Non-pigmented ciliary epithelial cell (primary cell): Measurements from ENCODE around the gene TSPAN17.

Source experiments
- DNase-seq: peaks from one replicate; pipeline ENCODE4 v3.0.0-alpha.2; 2010; ENCODE audit warnings: low read depth

The TSPAN17 gene

DNA sequence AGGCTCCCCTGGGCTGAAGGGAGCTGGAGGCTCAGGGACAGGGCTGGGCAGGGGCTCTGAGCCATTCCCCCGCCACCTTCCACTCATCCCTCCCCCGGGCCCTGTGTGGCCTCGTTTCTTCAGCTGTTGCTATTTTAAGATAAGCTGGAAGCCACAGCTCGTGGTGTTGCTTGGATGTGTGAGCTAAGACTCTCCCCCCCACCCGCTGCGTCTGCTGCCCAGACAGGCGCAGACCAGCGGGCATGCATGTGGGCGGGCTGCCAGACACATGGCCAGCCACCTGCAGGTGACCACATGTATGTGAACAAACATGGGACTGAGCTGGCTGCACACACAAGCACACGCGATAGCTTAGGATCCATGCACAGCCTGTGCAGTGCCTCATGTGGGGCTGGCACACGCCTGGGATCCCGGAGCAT, 25.6 kb upstream of the TSPAN17 start:
- DNase-seq, result no peak

DNA sequence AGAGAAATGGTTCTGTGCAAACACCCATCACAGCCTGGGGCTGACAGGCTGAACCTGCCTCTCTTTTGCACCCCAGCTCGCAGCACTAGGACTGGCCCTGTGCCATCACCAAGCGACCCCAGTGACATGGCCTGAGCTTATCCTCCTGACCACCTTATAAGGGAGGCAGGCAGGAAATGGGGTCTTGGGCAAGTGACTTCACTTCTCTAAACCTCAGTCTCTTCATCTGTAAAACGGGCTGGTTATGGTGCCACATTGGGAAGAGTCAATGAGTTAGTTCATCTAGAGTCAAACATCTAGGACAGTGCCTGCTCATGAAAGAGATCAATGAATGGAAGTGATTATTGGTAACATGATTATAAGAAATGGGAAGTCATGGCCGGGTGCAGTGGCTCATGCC, 23.1 kb upstream of the TSPAN17 start:
- no peak for DNase-seq

DNA sequence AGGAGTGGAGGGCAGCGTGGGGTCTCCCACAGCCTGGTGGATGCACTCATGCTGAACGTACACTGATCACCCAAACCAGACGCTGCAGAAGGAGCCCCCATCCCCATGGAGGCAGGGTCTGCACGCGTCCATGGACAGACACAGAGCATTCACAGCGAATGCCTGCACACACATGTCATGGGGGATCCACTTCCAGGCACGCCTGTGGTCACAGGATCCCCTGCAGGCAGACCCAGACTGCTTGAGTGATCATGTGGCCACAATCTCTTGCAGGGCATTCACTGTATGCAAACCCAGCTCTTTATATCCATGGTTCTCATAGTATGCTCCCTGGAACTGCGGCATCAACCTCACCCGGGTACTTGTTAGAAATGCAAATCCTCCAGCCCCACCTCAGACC, 22.3 kb upstream of the TSPAN17 start:
- DNase-seq, result no peak

DNA sequence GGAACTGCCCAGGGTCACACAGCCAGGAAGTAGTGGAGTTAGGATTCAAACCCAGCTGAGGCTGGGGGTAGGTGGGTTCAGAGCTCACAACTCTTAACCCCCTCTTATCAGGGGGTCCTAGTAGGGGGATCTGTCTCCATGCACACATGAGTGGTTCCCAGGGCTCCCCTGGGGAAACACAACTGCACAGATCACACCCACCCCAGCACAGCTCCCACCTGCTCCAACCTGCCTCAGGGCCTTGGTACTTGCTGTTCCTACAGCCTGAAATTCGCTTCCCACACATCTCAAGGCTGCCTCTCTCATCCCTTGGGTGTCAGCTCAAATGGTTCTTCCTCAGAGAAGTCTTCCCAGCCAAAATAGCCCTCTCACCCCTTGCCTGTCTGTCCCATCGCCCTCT, 21.8 kb upstream of the TSPAN17 start:
- no peak for DNase-seq

DNA sequence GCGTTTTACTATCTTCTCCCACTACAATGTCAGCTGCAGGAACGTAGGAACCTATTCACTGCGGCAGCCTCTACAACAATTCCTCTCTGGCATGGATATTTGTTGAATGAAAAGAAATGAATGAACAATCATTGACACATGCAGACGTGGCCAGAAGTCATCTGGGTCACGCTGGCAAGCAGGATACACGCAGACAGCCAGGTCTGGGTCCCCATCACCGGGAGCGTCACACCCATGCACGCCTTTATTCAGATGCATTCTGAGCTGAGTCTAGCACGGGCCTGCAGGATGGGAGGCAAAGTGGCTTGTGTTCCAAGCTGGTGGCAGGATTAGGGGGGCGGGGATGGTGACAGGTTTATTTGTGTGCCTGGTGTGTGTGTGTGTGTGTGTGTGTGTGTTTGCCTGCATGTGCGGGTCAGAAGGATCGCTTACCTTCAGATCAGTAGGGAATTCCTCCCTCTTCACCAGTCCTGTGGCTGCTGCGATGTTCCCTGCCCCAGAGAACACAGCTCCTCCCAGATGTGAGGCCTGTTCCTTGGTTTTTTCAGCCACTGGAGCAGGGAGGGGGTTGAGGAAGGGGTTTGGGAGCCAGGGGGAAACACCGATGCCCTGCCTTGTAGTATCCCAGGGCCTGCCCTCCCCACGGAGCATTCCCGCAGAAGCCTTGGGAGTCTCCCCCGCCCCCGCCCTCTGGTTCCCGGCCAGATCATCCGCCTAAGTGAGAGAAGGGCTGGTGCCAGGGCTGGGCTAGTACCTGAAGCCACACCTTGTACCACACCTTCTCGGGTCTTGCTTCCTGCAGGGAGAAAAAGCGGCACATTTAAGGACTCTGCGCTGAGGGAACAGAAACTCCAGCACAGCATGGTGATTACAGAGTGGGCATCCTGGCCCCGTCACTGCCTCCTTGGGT, 21.1 kb upstream of the TSPAN17 start:
- DNase-seq, result no peak

DNA sequence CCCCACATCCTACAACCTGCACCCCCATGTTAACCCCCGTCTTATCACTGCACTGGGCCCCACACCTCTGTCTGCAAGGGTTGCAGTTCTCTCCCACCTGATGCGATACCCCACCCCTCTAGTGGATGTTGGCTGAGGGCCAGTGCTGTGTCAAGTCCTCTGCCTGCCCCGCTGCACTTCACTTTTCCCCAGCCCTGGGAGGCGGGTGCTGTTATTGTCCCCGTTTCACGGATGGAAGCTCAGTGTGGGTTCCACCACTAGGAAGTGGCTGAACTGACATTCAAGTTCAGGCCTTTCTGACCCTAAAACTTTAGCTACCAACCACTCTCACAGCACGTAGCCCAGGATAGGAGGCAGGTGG, 20.4 kb upstream of the TSPAN17 start:
- DNase-seq, result no peak

DNA sequence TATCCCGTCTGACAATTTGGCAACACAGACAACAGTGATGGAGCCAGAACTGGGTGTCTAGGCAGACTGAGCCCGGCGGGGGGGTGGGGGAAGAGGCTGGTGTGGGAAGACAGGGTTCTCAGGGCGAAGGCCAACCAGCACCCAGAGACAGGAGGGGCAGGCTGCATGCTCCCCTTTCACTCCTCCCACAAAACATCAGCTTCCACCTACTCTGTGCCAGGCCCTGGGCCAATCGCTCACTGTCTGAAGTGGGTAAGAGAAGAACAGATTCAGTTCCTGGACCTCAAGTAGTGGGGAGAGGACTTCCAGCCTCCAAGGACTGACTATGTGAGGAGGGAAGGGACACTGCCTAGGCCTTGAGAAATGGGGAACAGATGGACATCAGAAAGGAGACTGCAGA, 19.7 kb upstream of the TSPAN17 start:
- DNase-seq, result no peak

DNA sequence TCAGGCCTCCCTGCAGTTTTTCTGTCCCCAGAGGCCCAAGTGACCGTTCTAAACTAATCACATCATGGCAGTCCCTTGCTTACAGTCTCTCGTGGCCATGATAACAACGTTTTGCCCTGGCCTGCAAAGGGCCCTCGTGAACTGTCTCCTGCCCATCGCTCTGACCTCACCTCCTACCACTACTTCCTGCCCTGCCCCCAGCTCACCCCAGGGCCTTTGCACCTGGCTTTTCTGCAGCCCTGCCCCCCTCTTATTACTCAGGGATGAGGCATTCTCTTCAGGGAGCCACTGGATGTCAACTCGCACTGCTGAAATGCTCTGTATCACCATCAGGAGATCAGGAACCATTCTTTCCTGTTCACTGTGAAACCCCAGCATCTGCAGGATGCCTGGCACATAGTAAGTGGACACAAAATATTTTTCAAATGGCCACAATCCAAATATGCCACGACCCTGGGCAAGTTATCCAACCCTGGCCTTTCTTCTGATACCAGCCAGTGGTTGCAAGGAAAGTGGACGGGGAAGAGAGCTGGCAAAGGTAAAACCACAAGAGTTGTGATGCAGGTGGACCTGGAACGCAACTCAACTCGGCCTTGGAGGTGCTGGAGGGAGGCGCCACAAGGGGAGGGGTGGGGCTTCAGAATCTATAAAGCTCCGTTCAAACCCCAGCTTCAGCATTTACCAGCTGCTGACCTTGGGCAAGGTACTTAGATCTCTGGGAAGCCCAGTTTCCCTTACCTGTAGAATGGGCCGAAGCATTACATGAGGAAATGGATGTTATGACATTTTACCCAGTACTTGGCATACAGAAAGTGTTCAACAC, 18.7 kb upstream of the TSPAN17 start:
- DNase-seq, result no peak

DNA sequence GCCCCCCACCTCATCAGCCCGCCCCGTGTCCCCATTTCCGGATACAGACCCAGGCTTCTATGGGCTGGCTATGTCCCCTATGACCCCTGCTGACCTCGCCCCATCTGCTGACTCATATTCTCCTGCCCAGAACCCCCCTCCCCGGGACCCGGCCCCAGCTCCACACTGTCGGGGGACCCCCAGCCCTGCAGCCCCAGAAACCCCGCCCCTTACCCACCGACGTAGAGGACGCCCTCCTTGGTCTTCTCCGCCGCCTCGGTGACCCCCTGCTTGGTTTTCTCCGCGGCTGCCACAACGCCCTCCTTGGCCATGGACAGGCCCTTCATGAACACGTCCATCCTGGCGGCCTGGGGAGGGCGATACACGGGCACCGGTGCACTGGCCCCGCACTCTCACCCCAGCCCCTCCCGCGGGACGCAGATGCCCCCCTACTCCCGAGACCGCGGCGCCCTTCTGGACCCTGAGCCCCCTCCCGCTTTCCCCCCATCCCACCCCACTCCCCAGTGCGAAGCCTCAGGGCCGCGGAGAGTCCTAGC, 17.9 kb upstream of the TSPAN17 start:
- no peak for DNase-seq

DNA sequence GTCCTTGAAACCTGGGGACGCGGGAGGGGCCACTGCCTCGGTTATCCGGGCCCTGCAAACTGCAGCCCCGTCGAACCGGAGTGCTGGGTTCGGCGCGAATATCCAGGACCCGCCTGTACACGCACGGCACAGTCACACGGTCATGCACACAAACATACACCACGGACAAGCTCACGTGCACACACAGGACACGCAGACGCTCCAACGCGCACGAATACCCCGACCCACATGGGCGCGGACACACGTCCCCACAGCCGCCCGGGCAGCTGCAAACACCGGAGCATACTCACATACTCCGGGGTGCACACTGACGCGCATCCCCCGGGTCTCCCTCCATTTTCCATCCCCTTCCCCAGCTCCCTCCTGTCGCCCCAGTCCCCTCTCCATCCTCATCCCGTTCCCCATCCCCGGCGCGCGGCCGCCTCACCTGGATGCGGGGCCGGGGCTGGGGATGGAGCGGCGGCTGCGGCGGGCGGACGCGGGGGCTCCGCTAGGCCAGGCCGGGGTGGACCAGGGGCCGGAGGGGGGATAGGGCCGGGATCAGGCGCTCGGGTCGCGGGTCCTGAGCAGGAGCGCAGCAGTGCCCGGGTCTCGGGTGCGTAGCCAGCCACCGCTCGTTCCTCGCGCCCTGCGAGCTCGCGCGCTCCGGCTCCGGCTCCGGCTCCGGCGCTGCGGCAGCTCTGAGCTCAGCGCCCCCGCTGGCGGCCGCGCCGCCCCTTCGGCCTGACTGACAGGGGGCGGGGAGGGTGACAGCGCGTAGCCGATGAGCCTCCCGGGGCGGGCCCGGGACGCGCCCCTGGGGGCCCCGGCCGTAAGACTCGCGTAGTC, 17.2 kb upstream of the TSPAN17 start, which contains the start of the genes EIF4E1B and SNCB:
Gene EIF4E1B (plus strand): TSS at position 823 of the 828 bp plus-strand sequence. CDS start 12,113 bp downstream, outside the sequence.
Gene SNCB (minus strand): TSS at position 682 of the 828 bp plus-strand sequence. CDS start 880 bp downstream, outside the sequence.
- DNase-seq, result no peak

DNA sequence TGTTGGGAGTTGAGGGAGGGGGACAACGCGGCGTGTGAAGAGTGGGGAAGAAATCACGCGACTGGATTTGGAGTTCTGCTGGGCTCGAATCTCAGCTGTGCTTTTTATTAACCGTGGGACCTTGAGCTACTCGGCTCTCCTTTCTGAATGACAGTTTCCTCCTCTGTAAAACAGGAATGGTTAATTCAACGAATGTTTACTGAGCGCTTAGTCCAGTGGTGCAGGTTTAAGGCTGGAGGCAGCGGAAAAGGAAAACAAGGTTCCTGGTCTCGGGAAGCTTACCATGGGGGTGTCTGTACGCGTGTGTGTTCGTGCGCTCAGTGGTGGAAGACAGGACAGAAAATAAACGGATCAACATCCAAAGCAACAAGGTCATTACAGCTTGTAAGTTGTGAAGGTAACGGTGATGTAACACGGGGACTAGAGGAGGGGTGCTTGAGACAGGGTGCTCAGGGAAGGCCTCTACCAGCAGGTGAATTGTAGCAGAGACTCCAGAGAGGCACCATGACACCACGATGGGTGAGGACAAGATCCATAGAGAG, 16.5 kb upstream of the TSPAN17 start:
- no peak for DNase-seq

DNA sequence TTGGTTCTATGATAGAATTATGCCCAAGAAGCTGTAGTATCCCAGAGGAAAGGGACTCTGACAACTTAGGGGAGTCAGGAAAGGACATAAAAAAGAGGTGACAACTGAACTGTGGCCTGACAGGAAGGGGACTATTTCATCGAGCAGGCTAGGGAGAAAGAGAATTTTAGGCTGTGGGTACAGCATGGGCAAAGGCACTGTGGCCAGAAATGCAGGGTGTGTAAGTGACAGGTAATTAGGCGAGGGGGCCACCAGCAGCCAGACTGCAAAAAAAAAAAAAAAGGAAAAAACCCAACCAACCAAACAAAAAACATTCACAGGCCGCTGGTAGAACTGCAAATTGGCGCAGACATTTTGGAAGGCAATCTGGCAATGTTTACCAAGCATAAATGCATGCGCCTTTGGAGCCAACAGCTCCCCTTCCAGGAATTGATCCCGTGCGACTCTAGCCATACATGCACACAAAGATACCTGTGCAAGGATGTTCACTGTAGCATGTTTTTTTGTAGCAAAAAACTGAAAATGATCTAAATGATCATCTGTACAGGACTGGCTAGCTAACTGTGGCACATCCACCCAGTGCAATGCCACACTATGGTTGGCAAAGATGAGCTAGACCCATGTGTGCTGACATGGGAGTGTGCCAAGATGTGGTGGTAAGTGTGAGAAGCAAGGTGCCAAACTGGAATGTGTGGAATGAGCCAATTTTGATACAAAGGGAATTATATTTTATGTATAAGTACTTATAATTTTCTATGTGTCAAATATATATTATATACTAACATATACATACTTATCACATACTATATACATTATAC, 15.7 kb upstream of the TSPAN17 start:
- DNase-seq, result no peak

DNA sequence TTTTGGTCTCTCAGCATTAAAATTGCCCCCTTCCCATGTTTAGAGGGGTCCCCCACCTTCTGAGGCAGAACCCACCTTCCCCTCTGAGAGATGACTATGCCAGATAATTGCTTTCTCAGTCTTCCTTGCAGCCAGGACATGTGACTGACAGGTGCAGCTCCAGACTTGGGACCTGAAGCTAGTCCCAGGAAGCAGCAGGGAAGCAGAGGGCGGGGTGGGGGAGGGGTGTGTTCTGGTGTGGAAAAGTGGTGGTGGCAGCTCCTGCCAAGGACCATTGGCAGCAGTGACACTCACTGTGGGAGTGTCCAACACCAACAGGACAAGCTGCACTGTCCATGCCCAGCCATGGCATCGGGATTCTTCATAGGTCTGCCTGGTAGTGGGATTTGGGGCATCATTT, 14.5 kb upstream of the TSPAN17 start:
- DNase-seq, result no peak

DNA sequence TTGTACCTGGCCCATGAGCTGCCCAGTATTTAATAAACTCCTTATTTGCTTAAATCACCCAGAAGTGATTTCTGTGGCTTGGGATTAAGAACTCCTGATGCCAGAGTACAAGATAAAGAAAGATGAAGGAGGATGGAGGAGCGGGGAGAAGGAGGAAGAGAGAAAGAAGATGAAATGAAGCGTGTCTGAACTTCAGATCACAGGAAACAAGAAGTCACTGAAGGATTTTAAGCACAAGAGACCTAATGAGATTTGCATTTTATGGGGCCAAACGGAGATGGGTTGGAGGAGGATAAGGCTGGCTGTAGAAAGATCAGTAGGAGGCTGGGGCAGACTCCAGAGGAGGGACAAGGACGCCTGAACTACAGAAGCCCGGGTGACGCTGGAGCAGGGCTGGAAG, 13.7 kb upstream of the TSPAN17 start:
- no peak for DNase-seq

DNA sequence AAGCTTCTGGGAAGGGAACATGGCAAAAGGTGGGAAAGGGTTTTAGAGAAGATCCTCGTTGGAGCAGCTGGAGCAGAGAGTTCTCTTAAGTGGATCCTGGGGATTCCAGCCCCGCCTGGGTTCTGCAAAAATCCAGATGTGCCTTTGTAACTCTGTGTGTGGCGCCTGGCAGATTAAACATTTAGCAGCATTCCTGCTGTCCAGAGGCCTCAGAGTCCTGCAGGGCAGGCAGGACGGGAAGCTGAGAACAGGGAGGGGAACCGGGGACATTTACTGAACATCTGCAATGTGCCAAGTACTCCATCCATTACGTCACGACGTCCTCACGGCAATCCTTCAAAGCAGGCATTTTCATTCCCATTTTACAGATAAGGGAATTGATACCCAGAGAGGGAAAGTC, 10.9 kb upstream of the TSPAN17 start:
- no peak for DNase-seq

DNA sequence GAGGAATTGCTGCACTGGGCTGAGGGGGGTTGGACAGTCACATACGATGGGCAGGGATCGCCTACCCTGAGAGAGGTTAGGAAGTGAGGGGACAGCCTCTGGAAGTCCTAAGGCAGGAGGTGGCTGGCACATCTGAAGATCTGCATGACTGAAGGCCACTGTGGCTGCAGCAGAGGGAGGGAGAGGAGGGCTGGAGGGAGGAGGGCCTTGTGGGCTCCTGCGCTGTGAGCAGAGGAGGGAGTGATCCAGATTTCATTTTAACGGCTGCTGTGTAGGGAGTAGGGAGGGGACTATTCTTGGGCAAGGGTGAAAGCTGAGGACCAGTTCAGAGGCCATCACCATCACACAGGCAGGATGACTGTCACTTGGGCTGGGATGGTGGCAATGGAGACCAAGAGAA, 9.7 kb upstream of the TSPAN17 start:
- no peak for DNase-seq

DNA sequence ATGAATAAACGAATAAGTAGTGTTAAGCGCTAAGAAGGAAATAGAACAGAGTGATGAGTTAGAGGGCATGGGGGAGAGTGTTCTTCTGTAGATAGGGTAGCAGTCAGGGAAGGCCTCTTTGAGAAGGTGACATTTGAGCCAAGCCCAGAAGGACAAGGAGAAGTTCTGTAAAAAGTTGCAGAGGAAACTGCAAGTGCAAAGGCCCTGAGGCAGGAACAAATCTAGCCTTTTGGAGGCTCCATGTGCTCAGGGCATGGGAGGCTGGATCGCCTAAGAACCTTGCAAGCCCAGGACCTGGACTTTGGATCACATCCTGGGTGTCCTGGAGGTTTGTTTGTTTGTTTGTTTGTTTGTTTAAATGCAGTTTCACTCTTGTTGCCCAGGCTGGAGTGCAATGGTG, 8.8 kb upstream of the TSPAN17 start:
- no peak for DNase-seq

DNA sequence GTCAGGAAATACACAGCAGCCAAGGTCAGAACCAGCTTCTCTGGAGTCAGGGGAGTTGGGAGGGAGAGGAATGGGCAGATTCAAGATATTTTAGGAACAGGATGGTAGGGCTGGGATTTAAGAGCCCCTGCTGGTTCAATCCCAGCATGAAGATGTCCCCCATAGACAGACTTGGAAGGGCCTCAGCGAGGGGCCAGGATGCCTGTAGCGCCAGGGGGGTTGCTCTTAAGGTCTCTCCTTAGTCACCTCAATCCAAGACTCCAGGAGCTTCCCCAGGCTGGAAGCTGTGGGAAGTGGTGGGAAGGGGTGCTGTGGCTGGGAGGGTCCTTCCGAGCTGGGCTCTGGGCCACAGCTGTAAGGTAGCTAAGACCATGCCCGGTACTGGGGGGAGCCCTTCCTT, 8.1 kb upstream of the TSPAN17 start:
- no peak for DNase-seq

DNA sequence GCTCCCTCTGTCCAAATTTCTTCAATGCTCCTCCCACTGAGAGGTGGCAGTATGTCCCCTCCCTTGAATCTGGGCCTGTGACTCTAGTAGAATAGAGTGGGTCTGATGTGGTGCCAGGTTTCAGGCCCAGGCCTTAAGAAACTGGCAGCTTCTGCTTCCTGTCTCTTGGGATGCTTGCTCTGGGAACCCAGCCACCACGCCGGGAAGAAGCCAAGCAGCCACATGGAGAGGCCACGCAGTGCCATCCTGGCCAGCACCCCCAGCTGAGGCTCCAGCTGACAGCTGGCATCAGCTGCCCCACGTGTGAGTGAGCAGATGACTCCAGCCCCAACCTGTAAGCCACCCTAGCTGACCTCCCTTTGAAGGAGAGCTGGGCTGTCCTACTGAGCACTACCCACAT, 7.3 kb upstream of the TSPAN17 start:
- DNase-seq, result no peak

DNA sequence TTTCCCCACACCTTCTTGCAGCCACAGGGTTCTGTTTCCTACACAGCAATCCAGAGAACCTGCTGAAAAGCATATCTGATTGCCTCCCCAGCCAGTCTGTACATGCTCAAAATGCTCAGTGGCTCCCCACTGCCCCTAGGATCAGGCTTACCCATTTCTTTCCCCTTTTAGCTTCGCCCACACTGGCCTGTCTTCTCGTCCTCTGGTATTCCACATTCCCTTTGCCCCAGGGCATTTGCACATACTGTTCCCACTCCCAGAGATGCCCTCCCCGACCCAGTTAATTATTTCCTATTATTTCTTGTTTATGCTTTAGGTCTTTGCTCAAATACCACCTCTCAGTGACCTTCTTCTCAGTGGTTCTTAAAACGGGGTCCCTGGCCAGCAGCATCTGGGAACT, 6.7 kb upstream of the TSPAN17 start:
- DNase-seq, result no peak
